ENCODE results near the gene NHSL2.

DNA sequence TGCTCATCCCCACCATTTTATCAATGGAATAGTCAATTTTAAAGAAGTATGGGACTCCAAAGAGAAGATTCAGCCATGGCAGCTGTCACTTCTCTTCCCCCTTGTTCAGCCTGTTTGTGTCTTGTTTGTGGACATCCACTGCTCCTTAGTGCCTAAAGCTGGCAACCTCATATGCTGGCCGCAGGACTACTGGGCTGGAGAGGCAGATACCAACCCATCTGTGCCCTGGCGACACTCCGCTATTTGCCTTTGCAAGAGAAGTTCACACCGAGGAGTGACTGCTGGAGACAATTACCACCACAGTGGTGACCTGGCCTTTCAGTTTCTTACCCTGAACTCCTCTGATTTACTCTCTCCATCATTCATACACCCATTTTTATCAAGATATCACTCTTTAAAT lies 64.3 kb downstream of the NHSL2 start:
- TF ChIP-seq, protein P1, sequence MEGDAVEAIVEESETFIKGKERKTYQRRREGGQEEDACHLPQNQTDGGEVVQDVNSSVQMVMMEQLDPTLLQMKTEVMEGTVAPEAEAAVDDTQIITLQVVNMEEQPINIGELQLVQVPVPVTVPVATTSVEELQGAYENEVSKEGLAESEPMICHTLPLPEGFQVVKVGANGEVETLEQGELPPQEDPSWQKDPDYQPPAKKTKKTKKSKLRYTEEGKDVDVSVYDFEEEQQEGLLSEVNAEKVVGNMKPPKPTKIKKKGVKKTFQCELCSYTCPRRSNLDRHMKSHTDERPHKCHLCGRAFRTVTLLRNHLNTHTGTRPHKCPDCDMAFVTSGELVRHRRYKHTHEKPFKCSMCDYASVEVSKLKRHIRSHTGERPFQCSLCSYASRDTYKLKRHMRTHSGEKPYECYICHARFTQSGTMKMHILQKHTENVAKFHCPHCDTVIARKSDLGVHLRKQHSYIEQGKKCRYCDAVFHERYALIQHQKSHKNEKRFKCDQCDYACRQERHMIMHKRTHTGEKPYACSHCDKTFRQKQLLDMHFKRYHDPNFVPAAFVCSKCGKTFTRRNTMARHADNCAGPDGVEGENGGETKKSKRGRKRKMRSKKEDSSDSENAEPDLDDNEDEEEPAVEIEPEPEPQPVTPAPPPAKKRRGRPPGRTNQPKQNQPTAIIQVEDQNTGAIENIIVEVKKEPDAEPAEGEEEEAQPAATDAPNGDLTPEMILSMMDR (IDR thresholded peaks at IDR 0.05), result no peak
- no peak for TF ChIP-seq TEAD4 (IDR thresholded peaks at IDR 0.05; ENCODE audit: borderline replicate concordance, insufficient read depth)
- TF ChIP-seq, protein P2, sequence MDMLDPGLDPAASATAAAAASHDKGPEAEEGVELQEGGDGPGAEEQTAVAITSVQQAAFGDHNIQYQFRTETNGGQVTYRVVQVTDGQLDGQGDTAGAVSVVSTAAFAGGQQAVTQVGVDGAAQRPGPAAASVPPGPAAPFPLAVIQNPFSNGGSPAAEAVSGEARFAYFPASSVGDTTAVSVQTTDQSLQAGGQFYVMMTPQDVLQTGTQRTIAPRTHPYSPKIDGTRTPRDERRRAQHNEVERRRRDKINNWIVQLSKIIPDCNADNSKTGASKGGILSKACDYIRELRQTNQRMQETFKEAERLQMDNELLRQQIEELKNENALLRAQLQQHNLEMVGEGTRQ (IDR thresholded peaks at IDR 0.05; ENCODE audit: borderline replicate concordance, low read depth, low read length), result no peak
- TF ChIP-seq MXI1 (IDR thresholded peaks at IDR 0.05; ENCODE audit: low read depth, low read length), result no peak
